ENCODE measurements around the gene GCN1.

The GCN1 gene

DNA sequence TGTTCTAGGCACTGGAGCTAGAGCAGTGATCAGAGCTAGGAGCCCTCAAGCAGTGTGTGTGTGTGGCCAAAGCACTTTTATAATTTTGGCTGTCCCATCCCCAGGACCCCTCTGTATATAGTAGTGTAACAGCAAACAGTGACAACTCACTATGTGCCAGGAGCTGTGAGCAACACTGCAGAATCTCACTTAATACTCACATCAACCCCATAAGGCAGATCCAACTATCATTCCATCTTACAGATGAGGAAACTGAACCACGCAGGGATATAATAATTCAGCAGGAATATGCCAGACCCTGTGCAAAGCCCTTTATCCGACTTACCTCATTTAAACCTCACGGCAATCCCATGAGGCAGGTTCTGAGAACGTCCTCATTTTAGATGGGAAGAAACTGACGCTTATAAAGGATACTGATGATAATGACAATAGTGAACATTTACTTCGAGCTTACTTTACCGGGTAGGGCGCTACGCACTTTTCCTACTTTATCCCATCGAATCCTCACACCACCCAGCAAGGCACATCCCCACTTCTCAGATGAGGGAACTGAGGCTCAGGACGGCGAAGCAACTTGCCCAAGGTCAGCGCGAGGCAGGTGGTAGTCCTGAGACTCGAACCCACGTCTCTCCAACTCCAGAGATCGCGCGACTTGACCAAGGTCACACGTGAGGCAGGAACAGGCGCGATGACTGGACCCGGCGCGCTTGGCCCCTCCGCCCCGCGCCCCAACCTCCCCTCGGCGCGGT is 78.6 kb downstream of the GCN1 start:
- peak; percentile 12 for DNase-seq (ENCODE audit: low spot score)

DNA sequence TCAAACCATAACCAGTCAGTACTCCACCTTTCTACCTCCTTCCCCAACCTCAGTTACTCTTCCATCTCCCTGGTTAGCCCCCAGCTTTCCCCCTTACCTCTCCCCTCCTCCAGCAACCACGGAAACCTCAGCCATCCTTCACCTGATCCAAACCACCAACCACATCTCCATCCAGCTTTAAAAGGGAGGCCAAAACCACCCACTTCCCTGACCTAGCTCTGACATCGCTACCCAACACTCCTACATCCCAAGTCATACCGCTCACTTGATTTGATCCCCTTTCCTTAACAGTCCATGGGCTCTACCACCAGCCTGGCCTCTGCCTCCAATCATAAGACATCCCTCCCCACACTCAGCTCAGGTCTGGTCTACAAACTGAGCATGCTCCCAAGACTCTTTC is 79.4 kb downstream of the GCN1 start:
- no peak for DNase-seq (ENCODE audit: low spot score)

DNA sequence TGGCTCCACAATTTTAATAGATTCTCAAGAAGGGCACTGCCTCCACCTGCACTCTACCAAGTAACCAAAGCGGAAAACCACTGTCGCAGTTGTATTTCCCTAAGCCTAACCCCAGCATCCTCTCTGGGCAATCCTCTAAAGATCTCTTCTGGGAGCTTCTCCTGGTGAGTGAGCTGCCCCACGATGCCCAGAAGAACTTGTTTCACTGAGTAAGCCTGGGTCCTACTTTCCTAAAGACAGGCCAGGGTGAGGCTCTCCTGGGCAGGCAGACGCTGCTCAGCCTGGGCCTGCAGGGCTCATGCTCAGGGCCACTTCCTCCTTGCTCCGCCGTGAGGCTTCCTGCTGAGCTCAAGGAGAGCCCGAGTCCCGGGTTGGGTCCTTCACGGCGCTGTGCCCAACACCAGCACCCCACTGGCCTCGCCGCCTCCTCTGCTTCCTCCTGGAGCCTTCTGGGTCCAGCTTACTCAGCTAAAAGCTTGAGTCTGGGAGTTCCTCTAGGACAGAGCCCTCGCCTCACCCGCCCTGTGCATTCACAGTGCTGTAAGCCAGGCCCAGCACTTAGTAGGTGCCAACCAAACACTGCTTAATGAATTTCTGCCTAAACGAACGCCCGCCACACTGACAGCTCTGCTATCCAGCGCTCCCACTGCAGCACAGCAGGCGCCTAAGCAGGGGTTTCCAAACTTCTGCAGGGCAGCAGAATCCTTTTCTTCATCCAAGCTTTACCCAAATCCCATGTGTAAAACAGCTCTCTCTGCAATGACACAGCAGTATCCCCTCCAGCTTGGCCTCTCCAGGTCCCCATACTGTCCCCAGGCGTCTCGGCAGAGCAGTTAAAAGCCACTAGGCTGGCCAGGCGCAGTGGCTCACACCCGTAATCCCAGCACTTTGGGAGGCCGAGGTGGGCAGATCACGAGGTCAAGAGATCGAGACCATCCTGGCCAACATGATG is 83.7 kb downstream of the GCN1 start:
- peak; percentile 58 for DNase-seq (ENCODE audit: low spot score)

DNA sequence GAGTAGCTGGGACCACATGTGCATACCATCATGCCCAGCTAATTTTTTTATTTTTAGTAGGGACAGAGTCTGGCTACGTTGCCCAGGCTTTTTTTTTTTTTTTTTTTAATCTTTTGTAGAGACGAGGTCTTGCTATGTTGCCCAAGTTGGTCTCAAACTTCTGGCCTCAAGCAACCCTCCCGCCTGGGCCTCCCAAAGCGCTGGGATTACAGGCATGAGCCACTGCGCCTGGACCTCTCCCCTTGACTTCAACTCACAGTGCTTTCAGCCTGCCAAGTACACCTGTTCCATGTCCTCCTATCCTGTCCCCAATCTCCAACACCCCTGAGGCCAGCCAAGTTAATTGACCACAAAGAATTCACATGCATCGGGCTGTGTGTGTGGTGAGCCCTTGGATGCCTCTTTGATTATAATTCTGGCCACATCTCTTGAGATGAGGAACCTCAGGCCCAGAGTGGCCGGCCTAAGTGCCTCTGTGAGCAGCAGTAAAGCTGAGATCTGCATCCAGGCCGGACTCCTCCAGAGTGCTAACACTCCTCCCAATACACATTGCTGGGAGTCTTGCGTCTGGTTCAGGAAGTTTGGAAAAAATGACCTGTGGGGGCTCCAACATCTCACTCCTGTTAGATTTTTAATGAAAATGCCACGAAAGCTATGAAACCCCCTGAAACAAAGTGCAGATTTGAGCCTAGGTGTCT is 84.8 kb downstream of the GCN1 start:
- DNase-seq (ENCODE audit: low spot score): no peak

DNA sequence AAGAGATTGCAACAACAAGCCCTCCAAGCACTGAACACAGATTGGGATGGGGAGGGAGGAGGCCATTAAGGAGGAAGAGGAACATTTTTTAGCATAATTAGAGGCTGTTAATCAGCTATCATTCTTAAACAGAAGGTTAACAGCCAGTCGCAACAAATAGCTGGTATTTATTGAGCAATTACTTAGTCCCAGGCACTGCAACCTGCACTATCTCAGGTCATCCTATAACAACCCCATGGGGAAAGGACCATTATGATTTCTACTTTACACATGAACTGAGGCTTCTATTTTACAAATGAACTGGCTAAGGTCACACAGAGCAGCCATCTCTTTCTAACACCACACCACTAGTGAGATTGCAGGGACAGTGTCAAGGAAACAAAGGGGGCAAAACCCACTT is 88.4 kb downstream of the GCN1 start:
- no peak for DNase-seq (ENCODE audit: low spot score)

DNA sequence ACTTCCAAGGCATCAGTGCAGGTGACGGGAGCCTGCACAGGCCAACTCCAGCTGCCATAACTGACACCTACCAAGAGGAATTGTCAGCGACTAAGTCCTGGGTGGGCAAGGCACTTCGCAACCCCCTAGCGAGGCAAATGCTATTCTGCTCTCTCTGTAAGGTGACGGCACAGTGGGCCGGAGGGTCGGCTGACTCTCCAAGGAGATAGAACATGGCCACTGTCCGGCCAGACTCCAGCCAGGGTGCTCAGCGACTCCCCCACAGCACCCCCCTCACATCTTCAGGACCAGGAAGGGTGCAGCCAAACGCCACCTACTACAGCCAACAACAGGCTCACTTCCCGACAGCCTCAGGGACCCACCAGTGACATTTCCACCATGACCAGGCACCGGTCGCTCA is 91.1 kb downstream of the GCN1 start:
- DNase-seq (ENCODE audit: low spot score): no peak

DNA sequence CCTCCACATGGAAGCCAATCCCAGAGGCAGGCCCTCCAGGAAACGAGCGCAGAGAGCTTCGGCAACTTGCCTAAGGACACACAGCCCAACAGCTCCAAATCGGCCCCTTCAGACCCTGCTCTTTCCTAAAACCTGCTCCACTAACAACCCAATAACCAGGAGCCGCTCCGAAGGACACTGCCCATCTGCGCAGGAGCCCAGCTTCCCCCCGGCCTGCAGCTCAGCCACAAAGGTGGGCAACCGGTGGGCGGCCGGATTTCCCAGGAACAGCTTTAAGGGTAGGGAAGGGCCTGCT is 91.5 kb downstream of the GCN1 start:
- DNase-seq (ENCODE audit: low spot score): no peak

DNA sequence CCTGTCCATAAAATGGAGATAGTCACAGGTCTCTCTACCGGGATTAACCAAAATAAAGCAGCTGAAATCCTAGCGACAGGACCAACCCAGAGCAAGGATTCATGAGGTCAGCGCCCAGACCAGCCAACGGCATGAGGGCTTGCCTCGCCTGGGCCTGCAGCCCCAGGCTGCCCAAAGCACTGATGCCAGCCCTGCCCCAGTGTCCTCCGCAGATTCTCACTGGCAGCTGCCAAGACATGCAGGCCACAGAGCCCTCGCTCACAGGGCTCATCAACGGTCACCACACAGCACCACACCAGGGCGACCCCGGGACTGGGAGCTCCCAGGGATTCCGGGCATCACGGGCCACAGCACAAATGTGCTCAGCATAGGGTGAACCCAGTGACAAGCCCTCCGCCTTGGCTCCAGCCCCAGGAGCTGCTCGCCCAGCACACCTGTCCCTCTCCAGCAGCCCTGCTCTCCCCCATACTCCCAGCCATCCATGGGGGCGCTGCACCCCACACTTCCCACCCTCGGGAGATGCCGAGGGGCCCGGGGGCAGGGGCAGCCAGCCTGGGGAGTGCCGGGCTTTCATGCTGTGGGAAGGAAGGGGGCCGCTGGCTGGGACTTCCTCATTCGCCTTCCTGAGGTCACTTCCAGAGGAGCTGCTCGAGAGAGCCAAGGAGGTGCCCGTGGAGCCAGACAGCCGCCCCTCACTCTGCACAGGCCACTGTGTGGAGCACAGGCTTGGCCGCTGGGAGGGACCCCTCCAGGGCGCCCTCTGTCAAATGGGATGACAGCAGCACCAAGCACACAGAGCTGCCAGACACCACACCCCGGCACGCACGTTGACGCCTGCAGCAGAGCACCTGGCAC is 92.1 kb downstream of the GCN1 start:
- DNase-seq (ENCODE audit: low spot score): no peak

DNA sequence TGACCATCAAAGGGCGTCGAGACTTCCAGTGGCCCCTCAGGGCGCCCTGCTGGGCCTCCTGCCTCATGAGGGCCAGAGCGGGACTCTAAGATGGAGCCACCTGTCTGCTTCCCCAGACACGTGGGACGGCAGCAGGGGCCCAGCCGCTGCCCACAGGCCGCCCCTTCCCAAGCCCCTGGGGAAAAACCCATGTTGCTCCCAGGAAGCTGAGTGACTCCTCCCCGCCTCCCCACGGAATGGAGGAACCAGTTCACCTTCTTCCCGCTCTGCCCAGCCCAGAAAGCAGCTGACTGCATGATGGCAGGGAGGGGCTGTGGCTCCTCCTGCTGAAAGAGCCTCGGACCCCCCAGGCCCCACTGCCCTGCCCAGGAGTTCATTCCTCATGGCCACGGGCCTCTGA is 92.9 kb downstream of the GCN1 start:
- no peak for DNase-seq (ENCODE audit: low spot score)

DNA sequence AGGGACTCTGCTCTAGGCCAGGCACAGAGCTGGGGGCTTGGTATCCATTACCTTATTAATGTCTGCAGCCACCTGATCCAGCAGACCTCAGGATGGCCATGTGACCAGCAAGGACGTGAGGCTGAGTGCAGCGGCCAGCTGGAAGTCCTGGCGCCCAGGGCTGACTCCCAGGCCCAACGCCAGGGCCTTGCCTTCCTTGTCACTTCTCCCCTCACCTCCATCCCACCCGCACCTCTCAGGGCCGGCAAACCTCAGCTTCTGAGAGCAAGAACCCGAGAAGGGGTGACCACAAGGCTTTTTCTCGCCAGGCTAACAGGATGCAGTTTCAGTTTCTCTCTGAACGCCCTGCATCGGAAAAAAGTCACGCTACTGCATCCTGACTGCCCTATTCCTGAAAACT is 93.3 kb downstream of the GCN1 start:
- DNase-seq (ENCODE audit: low spot score): no peak

DNA sequence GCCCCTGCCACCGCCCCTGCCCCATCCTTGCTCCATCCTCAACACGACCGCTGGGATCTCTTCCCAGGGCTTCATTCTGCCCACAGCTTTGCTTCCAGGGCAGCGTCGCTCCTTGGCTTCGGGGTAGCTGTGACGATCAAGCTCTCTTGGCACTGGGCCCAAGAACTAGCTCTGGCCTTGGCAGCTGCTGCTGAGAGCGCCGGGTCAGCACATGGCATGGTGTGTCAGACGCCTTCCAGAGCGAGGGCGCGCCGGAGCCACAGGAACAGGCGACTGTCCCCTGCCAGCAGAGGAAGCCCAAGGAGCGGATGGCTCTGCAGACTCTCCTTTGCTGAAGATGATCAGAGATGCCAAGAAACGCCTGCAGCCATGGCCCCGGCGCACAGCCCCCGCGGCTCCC is 93.9 kb downstream of the GCN1 start:
- no peak for DNase-seq (ENCODE audit: low spot score)

DNA sequence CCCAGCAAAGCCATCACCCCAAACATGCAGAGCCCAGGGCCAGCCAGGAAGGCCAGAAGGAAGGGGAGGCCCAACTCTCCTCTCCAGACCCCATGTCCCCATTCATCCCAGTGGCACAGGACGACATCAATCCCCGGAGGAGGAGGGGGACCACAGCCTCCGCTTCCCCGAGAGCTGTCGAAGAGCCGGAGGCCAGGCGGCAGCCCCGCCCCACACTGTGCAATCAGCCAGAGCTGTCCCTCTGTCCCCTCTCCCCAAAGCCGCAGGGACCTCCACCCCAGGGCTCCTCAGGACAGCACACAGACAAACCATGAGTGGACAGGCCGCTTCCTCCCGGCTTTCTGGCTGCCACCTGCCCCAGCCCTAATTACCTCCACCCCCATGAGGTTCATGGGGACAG is 94.8 kb downstream of the GCN1 start:
- DNase-seq (ENCODE audit: low spot score): no peak

DNA sequence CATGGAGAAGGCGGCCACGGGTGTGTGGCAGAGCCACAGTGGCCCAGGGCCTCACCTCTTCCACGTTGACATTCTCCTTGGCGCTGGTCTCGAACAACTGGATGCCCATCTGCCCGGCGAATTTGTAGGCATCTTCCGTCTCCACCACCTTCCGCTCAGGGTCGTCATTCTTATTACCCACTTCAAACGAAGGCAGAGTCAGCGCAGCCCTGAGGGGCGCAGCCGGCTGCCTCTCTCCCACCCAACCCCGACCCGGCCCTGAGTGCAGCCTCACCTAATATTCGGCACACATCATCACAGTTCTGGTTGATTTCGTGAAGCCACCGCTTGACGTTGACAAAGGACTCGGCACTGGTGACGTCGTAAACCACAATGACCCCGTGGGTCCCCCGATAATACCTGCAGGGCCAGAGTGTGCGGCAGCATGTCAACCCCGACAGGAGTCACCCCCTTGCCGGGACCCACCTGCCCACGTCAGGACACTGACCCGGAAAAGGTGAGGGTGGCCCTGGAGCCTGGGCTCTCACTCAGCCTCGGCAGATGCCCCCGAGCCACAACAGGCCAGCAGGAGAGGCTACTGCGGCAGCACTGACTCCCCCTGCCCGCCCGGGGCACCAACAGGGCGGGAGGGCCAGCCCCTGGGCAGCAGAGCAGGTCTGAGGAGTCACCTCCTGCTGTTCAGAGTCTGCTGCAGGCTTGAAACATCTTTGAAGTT is 95.6 kb downstream of the GCN1 start:
- no peak for DNase-seq (ENCODE audit: low spot score)

DNA sequence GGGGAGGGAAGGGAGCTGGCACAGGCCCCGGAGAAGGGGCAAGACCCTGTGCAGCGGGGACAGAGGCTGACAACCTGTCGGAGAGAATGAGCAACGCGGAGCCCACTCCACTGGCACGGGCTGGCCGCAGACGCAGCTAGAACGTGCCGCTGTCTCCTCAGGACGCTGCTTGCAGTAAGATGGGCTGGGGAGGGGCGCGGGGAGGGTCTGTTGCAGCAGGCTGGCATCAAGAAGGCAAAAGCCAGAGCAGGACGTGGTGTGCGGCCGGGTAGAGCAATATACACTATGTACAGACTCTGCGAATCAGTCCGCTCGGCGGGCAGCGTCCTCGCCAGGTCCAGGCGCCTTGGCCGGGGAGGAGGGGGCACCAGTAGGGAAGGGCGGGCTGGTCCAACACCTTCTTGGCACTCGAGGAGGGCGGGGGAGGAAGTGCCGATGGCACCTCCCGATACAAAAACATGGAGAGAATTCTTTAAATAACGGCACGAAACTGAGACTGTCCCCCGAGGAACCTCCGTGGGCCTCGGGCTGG is 97.8 kb downstream of the GCN1 start:
- DNase-seq (ENCODE audit: low spot score): no peak

DNA sequence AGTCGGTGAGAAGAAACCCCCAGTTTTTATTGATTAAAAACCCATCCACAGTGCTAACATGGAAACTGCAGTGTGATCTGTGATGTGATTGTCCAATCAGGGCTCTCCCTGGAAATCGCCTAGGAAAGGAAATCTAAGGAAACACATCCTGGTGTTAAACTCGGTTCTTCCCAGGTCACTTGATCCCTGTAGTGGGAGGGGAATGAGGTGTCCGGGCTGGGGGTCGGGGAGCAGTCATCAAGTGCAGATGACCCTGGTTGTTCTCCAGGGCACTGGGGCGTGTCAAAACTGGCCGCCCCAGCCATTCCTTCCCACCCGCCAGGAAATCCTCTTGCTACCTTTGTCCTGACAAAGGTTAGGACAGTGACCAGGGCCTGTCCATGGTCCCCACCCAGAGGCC is 98.8 kb downstream of the GCN1 start:
- DNase-seq (ENCODE audit: low spot score): no peak

DNA sequence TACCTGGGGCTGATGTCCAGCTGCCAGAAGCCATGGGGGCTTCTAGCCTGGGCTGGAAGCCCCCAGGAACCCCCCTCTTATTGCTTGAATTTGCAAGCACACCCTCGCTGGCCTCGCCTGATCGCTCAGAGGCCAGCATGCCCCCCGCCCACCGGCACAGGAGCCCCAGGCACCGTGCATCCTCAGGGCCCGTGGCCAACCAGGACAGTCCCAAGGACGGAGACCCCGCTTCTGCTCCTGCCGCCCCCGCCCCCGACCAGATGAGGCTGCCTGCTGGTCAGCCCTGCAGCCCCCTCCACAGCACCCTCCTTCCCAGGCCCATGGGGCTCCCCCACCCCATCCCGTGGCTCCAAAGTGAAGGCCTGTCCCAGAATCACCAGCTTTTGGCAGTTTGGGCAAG is 99.2 kb downstream of the GCN1 start:
- DNase-seq (ENCODE audit: low spot score): no peak

DNA sequence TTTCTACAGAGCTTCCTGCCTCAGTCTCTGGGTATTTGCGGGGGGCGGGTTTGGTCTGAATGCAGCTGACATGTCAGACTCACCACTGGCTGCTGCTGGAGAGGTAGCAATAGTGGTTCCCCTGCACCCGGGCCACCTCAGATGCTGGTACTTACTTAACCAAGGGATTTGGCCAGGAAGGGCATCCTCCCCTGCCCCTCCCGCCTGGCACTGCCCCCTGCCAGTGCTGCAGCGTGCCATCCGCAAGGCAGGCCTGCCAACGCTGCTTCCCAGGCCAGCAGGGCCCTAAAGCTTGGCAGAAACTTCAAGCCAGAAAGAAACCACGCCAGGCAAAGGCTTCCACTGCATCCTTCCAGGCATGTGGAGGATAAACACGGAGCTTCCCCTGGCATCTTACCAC is 100.0 kb downstream of the GCN1 start:
- DNase-seq (ENCODE audit: low spot score): no peak

DNA sequence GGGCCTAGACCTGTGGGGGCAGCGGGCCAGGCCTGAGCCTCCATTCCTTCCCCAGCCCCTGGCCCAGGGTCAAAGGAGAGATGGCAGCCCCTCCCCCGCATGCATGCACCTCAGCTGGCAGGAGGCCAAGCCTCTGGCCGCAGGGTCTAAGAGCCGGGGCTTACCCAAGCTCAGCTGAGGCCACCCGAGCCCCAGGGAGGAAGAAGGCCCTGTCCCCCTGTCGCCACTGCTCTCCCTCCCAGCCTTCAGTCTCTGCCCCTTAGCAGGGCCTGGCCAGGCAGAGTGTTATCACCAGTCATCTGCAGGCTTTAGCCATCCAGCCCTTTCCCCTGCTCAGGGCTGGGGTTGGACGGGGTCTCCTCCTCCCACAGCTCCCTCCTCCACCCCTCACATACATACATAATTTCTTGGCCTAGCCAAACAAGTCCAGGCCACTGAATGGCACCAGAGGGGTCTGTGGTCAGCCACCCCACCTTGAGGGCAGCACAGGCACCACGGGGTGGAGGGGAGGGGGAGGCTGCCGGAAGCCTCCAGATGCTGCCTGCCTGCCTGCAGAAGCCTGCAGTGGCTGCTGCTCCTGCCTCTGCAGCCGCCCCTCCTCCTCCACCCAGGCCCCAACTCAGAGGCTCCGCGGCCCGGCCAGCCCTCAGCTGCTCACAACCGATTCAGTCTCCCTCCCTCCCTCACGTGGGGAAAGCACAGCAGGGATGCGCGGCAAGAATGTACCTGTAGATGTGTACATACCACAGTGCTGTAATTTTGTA is 100.7 kb downstream of the GCN1 start:
- no peak for DNase-seq (ENCODE audit: low spot score)

DNA sequence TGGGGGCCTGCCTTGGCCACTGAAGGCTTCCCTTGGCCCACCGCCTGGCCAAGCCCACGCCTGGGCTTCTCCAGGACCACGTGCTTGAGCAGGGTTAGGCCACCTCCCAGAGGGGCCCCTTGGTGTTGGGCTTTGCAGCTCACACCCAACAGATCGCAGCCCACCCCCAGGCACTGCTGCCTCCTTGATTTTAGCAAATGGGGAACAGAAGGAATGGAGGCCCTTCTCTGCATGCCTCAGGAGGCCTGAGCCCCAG is 101.3 kb downstream of the GCN1 start:
- DNase-seq (ENCODE audit: low spot score): no peak

DNA sequence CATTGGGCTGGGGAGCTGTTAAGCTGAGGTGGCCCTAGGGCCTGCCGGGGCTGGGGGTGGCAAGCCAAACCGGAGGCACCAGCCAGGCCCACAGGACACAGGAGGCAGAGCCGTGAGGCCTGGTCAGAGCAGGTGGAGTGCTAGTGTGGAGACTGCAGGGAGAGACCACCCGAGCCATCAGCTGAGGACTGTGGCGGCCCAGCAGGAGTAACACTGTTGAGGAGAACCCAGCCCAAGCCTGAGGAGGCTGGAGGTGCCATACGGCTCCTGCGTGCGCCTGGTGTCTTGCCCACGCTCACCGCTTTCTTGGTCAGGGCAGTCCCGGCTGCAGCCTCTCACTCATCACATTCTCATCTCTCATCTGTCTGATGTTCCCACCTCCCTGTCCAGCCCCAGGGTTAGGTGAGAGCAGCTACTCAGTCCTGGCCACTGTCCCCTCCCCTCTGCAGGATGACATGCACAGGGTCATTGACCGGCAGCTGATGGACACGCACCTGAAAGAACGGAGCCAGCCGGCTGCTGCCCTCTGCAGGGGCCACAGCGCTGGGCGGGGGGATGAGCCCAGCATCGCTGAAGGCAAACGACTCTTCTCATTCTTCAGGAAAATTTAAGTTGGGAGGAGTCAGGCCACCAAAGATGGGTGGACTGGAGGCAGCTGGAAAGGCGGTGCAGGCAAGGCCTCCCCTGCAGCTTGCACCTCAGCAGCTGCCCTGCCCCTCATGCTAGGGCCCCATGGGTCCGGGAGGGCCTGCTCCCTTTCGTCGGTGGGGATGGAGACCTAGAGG is 101.8 kb downstream of the GCN1 start:
- DNase-seq (ENCODE audit: low spot score): no peak

Data from CD4-positive, alpha-beta T cell treated with Interleukin-2 at 100 ng/mL for 4 hours (primary cell).